GM19043 (cell line): Measurements from ENCODE around the gene DUSP8.

Experiments used
- ATAC-seq: cut with Tn5 transposase; IDR thresholded peaks from one replicate; pipeline ENCODE4 v1.9.1; 2021; ENCODE audit warnings: low read depth; ENCODE audit not compliant: unreplicated experiment

DUSP8 gene

GRCh38 chr11:1534682-1535081, 37.4 kb downstream of the DUSP8 start:
- ATAC-seq, result no peak

DNA sequence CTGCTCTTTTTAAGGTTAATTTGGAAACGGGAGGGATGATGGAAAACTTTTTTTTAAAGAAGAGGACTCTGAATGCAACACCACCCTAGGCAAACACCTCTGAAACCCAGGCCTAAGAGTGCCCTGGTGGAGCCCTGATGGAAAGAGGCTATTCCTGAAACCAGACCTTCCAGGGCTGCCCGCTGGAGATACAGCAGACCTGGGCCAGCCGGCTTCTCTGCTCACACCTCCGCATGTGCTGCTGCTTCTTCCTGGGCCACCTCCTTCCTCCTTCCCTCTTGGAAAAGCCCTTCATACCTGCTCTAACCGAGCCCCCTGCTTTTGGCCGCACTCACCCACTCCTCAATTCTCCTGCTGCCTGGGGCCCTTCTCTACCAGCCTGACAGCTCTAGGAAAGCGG, 37.9 kb downstream of the DUSP8 start:
- no peak for ATAC-seq

GRCh38 chr11:1533342-1533725, 38.7 kb downstream of the DUSP8 start:
- no peak for ATAC-seq

- no peak for ATAC-seq
Observed at GRCh38 chr11:1532606-1533341, 39.3 kb downstream of the DUSP8 start.

GRCh38 chr11:1532014-1532586, 40.0 kb downstream of the DUSP8 start:
- ATAC-seq, result no peak

GRCh38 chr11:1531449-1532013, 40.5 kb downstream of the DUSP8 start:
- no peak for ATAC-seq

- ATAC-seq, result no peak
Observed at GRCh38 chr11:1530686-1531448, 41.2 kb downstream of the DUSP8 start.

- no peak for ATAC-seq
Observed at GRCh38 chr11:1529774-1530173, 42.3 kb downstream of the DUSP8 start.

- ATAC-seq, result no peak
Observed at GRCh38 chr11:1529286-1529685, 42.8 kb downstream of the DUSP8 start.

DNA sequence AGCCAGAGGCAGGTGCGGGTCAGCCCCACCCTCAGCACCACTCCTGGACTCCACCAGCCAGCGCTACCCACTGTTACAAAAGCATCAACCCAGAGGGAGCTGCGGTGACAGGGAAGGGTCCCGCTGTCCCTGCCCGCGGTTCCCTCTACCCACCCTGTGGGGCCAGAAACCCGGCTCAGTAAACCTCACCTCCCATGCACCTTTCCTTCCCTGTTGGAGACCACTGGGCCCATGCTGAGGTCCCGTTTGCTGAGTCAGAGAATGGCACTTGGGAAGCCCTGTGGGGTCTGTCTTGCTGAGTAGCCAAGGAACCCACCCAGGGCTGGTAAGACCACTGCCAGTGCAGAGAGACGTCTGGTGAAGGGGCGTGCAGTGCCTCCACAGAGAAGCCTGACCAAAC, 43.4 kb downstream of the DUSP8 start:
- no peak for ATAC-seq

GRCh38 chr11:1526785-1527184, 45.3 kb downstream of the DUSP8 start:
- no peak for ATAC-seq

DNA sequence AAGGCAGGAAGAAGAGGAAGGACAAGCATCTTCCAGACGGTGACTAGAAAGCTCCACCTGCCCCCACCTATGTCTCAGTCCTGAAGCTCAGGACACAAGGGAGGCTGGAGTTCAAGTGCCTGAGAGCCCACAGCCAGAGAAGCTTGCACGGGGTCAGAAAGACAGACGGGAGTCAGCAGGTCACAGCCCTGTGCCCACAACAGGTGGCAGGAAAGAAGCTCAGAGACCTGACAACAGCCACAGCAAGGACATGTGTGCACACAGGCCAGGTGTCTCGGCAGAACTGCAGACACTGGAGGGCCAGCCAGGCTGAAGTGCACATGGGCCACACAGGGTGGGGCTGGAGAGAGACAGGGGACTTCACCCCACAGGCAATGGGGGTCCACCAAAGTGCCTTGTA, 48.3 kb downstream of the DUSP8 start:
- ATAC-seq, result no peak

GRCh38 chr11:1523077-1523476, 49.0 kb downstream of the DUSP8 start:
- no peak for ATAC-seq

DNA sequence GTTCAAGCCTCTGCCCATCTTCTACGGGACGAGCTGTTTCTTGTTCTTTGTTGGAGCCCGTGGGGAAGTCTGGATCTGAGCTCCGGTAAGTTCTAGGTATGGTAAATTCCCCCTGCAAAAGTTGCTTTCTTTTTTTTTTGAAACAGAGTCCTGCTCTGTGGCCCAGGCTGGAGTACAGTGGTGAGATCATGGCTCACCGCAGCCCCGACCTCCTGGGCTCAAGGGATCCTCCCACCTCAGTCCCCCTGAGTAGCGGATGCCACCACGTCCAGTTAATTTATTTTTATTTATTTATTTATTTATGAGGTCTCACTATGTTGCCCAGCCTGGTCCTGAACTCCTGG, 50.0 kb downstream of the DUSP8 start:
- ATAC-seq, result peak; percentile 21

GRCh38 chr11:1521382-1522080, 50.5 kb downstream of the DUSP8 start:
- peak; percentile 80 for ATAC-seq

DNA sequence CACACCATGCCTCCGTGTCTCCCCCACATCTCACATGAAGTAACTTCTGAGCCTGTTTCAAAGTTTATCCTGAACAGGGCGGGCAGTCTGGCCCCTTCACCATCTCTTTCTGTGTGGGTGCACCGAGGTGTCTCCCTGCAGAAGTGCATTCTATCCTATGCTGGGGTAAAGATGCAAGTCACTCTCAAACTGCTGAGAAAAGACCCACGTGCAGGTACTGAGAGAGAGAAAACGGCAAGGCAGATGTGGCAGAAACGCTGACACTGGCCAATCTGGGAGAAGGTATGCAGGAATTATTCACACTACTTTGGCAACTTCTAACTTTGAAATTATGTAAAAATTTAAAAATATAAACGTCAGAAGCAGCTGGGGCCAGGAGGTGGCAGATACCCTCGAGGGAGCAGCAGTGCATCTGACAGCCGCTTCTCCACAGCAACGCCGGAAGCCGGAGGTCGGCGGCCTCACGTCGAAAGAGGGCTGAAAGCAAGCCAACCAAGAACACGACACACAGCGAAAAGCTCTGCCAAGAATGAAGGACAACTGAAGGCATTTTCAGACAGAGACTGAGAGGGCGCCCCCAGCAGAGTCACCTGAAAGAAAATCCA, 51.3 kb downstream of the DUSP8 start:
- ATAC-seq, result no peak

- no peak for ATAC-seq
Observed at GRCh38 chr11:1520209-1520662, 51.8 kb downstream of the DUSP8 start.

GRCh38 chr11:1519028-1520010, 52.8 kb downstream of the DUSP8 start:
- no peak for ATAC-seq

GRCh38 chr11:1518301-1518700, 53.8 kb downstream of the DUSP8 start:
- no peak for ATAC-seq
